Embryonic facial prominence (tissue), 1 donor: ENCODE data around the gene PTPRJ.

ENCODE experiments used
- DNase-seq: peaks from one replicate; pipeline ENCODE4 v3.0.0-alpha.2; 2016; ENCODE audit errors: extremely low spot score

Gene PTPRJ

DNA sequence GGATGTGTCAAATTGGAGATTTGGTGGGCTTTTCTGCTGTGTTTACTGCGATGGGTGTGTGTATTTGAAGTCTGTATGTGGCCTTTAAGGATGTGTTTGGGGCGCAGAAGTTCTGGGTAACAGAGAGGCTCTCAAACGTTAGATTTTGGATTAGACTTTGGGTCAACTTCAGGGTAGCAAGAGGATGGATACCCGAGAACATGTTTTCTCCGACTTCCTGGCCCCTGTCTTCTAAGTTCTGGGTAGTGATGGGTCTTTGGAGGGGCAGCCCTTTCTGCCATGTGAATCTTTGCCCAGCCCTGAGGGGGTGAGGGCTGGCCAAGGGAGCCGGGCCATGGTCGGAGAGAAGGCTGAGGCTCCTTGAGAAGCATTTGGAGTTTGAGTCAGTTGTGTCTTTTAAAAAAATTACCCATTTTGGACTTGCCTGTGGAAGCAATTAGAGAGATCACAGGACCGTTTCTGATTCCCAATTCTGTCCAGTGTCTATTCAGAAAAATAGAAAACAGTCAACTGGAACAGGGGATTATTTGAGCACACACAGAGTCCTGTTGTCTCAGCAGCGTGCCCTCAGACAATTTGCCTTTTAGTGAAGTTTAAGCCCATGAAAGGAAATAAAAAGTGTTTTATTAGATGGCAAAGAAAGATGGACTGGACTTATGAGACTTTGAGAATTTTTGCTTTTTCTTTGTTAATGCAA is 114.4 kb downstream of the PTPRJ start:
- no peak for DNase-seq

- DNase-seq = no peak
Observed at GRCh38 chr11:48095779-48096470, 115.6 kb downstream of the PTPRJ start.

- DNase-seq = no peak
Observed at GRCh38 chr11:48096588-48097525, 116.5 kb downstream of the PTPRJ start.

- no peak for DNase-seq
Observed at GRCh38 chr11:48098024-48098423, 117.7 kb downstream of the PTPRJ start.

GRCh38 chr11:48099916-48100446 is 119.6 kb downstream of the PTPRJ start:
- no peak for DNase-seq

GRCh38 chr11:48101044-48101733 is 120.8 kb downstream of the PTPRJ start:
- DNase-seq = no peak

DNA sequence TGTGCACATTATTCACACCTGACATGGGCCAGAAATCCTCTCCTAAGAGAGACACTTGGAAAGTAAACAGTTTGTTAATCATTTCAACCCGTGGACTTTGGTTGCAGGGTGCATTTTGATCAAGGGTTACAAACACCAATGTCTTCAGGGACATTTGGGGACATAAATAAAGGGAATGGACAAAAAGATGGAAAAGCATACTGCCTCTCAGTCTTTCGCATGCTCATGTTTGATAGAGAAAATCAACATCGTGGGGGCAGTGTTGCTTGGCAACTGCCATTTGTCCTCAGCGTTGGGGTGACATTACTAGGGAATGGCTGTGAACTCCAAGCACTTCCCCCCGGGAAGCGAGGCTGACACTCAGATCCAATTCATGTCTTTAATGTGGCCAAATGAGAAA is 121.6 kb downstream of the PTPRJ start:
- DNase-seq = no peak

DNA sequence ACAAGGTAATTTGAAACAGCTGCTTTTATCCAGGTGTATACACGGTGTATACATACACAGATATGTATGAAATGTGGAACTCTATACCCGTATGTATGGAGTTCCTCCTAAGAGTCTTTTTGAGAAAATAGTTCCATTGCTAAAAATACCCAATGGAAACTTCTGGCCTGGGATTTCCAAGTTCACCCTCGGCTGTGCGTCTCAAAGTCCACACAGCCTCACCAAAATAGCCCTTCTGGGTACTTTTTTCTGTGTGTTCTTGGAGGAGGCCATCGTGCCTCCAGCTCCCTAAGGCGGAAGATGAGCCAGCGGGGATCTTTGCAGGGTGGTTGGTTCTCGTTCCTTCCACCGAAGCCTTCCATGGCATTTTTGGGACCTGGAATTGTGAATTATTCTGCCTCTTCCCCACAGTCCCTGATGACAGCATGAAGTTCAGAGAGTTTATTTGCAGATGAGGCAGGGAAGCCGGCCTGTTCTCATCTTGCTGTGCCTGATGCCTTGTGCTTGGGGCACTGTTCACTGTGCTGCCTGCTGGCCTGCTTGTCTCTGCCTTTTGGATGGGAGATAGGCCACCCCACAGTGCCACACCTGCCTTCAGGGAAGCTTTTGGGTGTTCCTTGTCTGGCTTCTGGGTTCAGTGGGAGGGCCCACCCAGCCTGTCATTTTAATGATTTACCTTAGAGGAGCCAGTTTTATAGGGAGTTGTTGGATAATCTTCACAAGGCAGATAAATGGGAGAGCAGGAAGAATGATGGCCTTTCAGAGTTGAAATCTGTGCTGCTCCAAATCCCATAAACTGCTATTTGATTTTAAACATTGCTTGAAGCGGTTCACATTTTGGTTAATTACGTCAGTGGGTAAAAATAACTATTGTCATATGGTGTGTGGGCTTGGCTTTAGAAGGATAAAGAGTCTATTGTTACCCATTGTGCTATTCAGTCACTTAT is 123.5 kb downstream of the PTPRJ start:
- no peak for DNase-seq

GRCh38 chr11:48104568-48104924 is 124.2 kb downstream of the PTPRJ start:
- DNase-seq = no peak

DNA sequence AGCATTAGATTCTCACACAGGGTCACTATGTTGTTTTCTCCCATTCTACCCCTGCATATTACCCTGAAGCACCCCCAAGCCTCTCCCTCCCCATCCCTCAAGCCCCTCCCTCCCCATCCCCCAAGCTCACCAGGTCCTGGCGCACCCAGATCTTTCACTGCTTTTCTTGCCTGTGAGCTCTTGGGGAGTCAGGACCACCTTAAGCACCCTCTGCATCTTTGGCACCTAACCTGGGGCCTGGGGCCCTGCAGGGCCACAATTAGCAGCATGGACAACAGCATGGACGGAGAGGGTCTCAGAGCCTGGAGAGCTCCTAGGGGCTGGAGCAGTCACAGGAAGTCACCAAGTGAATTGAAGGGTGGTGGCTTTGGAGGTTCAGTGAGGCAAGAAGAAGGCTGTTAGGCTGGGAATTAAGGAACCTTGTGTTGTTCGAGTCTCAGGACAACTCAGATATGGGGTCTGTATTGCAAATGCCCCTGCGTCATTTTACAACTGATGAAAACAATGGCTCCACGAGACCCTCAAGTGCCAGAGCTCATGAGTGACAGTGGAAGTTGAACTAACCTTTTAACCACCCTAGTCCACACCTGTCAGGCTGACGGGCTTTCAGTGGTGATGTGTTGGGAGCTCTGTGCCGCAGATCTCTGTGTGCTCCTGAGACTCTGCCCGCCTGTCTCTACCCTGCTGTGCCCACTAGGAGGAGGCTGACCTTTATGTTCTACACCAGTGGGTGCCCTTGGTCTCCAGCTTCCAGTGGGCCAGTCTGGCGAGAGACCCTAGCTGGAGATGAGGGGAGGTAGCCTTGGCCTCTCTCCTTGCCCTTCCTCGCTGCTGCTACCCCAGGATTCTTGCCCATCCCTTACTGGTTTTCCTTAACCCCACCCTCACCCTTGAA is 125.0 kb downstream of the PTPRJ start:
- DNase-seq = no peak

DNA sequence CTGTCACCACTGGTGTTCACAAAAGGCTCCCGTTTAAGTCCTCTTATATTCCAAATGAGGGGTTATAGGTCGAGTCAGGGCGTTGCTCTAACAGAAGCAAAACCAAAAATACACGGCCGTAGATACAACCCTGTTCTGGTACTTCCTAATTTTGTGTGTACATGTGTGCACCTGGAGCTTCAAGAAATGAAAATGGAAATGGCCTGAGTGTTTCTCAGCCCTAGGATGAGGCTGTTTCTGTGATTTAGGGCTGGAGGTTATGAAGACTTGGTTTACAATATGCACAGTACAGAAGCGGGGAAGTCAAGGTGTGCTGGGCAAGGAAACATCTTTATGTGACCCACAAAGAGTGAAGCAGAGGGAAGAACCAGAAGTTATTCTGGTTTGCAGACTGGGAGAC is 125.8 kb downstream of the PTPRJ start:
- no peak for DNase-seq

GRCh38 chr11:48107188-48107704 is 126.9 kb downstream of the PTPRJ start:
- no peak for DNase-seq

DNA sequence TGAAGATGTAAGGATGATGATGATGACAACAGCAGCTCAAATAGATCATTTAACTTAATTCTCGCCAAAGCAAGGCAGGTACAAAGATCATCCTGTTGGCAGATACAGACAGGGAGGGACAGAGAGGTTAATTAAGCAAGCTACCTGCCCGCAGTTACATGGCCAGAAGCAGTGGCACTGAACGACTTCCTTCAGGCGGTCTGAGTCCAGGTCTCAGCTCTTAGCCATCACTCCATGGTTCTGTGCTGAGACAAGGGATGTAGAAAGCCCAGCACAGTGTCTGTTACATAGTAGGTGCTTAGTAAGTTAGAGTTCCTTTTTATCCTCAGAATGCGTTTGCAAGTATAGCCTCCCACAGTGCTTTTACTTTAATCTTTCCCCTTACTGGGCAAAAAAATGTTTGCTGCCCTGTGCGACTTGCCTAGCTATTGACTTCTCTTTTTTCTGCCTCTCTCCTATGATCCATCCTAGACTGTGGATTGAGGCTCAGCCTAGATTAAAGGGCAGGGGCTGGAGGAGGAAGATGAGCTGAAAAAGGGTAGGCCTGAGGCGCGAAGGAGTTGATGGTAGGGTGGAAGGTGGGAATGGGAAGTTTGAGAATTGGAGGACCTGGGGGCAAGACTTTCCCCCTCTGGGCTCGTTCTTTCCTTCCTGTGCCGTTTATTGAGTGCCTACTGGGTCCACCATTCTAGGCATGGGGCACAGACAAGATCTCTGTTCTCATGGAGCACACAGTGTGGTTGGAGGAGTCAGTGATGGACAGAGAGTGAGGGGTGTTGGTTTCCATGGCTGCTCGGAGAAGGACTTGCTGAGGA is 128.1 kb downstream of the PTPRJ start:
- no peak for DNase-seq

DNA sequence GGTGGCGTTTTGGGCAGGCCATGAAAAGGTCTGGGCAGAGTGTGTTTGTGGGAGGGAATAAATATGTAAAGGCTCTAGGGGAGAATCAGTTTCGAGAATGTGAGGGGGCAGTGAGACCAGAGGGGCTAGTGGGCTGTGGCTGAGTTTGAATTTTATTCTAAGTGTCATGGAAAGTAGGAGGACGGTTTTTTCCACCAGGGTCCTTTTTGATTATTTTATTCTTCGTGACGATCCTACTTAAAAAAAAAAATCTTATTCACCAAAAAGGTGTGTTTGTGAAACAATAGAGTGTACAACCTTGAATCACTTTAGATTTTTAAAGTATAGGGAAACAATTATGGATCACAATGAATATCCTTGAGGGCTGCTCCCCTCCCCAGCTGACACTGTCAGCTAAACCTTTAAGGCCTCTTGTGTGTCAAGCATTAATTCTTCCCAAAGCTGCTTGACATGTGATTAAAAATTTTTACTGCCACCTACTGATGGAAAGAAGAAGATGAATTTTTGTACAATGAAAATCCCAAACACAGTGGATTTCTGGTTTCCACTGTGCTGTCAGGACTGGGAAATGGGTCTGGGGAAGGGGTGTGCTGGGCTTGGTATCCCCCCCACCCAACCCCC is 128.8 kb downstream of the PTPRJ start:
- DNase-seq = no peak

GRCh38 chr11:48110509-48110766 is 130.1 kb downstream of the PTPRJ start:
- DNase-seq = no peak

DNA sequence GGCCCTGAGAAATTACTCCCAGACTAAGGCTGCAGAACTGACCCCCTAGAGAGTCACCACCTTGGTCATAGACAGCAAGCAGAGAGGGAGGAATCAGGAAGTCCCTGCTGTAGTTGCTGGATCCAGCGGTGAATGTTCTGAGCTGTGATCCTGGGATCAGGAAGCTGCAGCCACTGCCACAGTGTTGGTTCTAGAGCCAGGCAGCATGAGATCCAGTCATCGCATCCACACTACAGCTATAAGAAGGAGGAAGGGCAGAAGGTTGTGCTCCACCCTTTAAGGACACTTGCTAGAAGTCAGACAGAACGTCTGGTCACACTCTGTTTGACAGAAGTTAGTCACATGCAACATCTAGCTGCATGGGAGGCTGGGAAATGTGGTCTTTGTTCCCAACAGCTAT is 131.5 kb downstream of the PTPRJ start:
- DNase-seq = no peak

DNA sequence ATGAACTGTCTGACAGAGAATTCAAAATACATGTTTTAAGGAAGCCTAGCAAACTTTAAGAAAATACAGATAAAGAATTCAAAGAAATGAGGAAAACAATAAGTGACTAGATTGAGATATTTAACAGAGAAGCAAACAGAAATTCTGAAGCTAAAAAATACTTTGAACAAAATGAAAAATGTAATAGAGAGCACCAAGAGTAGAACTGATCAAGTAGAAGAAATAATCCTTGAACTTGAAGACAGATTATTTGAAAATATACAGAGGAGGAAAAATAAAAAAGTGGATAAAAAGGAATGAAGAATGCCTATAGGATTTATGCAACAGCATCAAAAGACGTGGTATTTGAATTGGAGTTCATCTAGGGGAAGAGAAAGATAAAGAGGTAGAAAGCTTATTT is 134.4 kb downstream of the PTPRJ start:
- DNase-seq = no peak
